Measurements from ENCODE around the gene RUNX2.
"Not testable (repeated sequence)": the region's sequence is repeated elsewhere in the genome, so short reads cannot be mapped to it uniquely, and the experiment has no call there.

Gene RUNX2

DNA sequence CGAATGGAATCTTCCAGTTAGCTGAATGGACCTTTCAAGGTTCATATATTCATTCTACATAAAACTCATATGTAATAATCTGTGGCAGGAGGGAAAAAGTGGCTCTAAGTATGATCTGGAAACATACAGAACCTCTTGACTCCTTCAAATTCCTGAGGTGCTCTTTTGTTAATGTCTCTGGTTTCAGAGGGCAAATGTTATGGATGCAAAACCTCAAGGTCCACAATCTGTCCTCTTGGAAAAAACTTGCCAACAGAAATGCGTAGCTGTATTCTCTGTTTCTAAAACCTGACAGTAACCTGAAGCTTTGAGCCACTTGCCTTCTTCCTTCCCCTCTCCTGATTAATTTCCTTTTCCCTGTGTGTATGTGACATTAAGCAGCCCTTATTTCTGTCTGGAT lies 130.5 kb downstream of the RUNX2 start:
- DNase-seq, result no peak
- no peak for TF ChIP-seq GATA1 (IDR thresholded peaks at IDR 0.05; ENCODE audit: low read depth, low read length)
- TF ChIP-seq POLR2A (IDR thresholded peaks at IDR 0.05; ENCODE audit: low read length), result no peak

DNA sequence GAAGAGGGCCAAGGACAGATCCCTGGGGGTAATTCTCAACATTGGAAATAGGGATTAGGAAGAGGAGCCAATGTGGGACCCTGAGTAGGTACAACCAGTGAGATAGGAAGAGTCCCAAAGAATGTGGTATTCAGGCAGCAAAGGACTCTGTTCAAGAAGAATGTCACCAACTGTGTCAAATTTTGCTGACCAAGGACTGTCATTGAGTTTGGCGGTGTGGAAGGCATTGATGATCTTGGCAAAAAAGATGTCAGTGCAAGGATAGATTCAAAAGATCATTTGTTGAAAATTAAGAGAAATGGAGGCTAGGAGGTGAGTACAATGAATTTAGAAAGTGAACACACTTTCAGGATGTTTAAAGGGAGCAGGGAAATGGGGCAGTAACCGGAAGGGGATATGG lies 132.0 kb downstream of the RUNX2 start:
- TF ChIP-seq POLR2A (IDR thresholded peaks at IDR 0.05; ENCODE audit: low read length) (no peak), GATA1 (IDR thresholded peaks at IDR 0.05; ENCODE audit: low read depth, low read length) (no peak)
- no peak for DNase-seq

DNA sequence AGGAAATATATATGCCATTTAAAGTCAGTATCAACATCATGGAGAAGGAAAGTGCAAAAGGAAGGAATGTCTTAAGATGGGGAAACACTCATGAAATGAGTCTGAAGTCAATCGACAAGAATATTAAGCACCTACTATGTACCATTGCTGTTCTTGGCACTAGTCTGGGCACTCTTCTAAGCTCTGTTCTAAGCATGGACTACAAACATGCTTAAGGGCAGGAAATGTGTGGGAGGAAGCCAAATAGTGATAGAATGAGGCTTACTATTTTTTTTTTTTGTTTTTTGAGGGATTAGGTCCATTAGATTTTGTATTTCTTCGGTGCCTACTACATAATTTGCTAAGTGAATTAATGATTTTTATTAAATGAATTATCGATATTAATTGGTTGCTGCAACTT lies 133.4 kb downstream of the RUNX2 start:
- TF ChIP-seq POLR2A (IDR thresholded peaks at IDR 0.05; ENCODE audit: low read length) (no peak), GATA1 (IDR thresholded peaks at IDR 0.05; ENCODE audit: low read depth, low read length) (no peak)
- DNase-seq, result no peak

DNA sequence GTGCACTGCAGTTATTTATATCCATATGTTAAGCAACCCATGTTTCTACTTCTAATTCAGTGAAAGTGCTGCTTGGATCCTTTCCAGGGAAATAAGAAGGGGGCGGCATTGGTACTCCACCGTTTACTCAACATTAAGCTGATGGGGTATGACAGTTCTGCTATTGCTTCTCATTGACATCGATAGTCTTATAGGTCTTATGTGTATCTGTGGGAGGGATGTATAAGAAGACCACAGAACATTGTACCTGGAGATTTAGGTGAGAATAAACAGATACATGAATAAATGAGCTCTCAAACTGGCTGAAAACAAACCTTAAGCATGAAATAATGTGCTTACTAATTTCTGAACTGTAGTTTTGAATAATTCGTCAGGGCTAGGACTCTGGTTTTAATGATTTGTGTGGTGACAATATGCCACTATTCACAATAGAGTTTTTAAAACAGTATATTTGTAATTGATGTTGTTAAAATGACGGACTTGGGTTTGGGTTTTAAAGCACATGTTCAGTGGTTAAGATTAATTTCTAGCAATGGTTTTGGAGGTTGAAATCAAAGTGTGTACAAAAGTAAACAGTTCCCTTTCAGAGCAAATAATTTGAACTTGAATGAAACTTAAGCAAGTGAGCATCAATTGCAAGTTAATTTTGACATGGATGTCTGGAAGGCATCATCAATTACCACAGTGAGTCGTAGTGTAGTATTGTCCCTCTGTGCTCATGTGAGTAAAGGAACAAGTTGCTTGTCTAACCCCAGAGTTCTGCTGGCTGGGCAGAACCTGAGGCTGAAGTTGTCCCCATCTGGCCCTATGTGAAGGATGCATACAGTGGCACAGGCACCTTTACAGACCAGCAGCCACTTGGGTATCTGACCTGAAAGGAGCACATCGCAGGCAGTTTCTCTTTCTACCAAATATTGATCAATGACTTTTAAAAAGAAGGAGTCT lies 134.3 kb downstream of the RUNX2 start:
- TF ChIP-seq POLR2A (IDR thresholded peaks at IDR 0.05; ENCODE audit: low read length), result no peak
- no peak for TF ChIP-seq GATA1 (IDR thresholded peaks at IDR 0.05; ENCODE audit: low read depth, low read length)
- DNase-seq, result no peak

DNA sequence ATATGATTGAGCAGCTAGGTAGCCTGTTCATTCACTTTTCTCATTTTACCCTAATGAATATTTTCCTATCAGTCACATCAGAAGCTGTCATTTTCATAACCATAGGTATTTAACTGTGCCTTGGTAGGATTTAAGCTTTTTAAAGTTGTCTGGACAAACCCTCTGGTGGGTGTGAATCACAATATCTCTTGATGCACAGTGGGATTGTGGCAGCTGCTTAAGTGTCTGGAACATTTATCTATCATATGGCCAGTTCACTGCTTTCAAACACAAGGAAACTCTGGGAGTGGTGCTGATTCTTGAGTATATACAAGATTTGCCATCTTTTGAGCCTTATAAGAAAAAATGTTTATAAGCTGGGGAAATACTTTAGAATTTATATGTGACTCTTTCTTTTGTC lies 136.6 kb downstream of the RUNX2 start:
- no peak for DNase-seq
- TF ChIP-seq GATA1 (IDR thresholded peaks at IDR 0.05; ENCODE audit: low read depth, low read length) (no peak), POLR2A (IDR thresholded peaks at IDR 0.05; ENCODE audit: low read length) (no peak)

DNA sequence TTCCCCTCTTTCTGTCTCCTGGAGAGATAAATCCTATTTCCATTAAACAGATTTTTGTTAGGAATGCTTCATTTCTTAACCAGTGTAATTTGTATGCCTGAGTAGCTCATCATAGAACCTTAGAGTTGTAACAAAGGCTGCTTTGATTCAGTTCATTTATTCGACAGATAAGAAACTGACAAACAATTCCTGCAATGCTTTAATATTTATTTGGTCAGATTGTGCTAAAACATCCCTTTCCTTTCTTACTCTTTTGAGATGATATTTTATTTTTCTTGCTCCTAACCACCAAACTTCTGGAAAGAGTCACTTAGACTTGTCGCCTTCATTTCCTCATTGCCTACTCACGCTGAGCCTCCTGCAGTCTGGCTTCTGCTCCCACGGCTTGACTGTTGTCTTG lies 138.6 kb downstream of the RUNX2 start:
- no peak for DNase-seq
- TF ChIP-seq GATA1 (IDR thresholded peaks at IDR 0.05; ENCODE audit: low read depth, low read length), result no peak
- TF ChIP-seq POLR2A (IDR thresholded peaks at IDR 0.05; ENCODE audit: low read length), result no peak

DNA sequence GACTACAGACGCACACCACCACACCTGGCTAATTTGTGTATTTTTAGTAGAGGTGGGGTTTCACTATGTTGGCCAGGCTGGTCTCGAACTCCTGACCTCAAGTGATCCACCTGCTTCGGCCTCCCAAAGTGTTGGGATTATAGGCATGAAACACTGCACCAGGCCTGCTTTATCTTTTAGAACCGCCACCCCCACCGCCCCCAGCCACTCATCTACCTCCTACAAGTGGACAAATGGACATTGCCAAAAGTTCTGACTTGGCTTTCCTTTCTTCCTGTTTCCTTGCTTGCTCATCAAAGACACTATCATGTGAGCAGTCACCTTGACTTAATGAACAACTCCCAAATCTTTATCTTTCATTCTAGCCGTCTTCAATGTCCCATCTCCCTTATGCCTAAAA lies 139.3 kb downstream of the RUNX2 start:
- not testable (repeated sequence) for DNase-seq

DNA sequence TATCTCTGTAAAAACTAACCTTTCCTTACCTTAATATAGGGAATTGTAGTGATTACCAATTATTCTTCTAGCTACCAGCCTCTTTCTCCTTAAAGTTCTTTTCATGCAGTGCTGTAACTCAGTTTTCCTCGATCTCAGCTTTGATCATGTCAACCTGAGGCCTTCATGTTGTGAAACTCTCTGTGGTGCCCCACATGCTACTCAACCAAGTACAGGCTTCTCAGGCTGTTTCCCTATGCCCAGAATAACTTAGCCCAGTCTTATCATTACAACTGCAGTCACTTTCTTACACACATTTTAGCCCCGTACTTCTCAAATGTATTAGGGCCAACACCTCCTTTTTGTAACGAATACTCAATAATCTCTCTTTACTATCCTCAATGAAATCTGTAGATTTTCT lies 139.7 kb downstream of the RUNX2 start:
- no peak for TF ChIP-seq POLR2A (IDR thresholded peaks at IDR 0.05; ENCODE audit: low read length)
- TF ChIP-seq GATA1 (IDR thresholded peaks at IDR 0.05; ENCODE audit: low read depth, low read length), result no peak
- DNase-seq, result no peak

DNA sequence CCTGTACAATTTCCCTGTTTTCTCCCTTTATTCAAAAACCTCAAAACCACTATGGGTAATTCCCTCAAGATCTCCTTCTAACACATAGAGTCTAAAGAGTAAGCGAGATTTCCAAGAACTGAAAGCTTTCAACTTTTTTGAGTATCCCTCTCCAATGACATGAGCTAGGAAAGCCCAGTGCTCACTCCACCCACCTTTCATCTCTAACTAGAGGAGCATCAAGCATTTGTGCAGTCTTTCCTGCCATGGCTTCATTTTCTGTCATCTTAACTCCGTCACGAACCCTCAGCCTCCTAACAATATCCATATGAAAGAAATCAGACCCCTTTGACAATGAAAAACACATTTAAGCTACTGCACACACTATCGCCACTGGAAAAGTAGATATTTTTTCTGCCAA lies 141.5 kb downstream of the RUNX2 start:
- DNase-seq, result no peak
- TF ChIP-seq GATA1 (IDR thresholded peaks at IDR 0.05; ENCODE audit: low read depth, low read length) (no peak), POLR2A (IDR thresholded peaks at IDR 0.05; ENCODE audit: low read length) (no peak)

DNA sequence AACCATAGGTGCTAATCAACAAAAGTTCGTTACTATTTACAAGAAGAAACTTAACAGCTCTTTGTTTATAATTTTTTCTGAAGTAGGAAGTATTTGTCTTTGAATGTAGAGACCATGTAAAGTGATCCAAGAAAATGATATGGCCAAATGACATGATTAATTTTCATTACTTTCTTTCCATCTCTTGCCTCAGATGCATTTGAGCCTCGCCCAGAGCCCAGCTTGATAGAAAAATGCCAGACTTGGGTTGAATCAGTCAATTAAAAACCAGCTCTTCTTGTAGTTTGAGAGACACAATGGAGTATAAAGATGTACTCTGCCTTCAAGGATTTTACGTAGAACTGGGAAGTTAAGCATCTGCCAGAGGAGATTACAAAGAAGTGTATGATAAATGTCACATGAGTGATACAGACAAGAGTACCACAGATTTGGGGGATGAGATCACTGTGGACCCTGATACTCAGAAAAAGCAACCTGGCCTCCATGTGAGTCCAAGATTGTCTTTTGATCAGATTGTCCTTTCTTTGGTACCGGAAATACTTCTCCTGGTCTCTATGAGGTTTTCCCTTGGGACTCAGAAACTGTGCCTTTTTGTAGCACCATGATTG lies 142.1 kb downstream of the RUNX2 start:
- no peak for TF ChIP-seq POLR2A (IDR thresholded peaks at IDR 0.05; ENCODE audit: low read length)
- TF ChIP-seq GATA1 (IDR thresholded peaks at IDR 0.05; ENCODE audit: low read depth, low read length), result no peak
- DNase-seq, result no peak

DNA sequence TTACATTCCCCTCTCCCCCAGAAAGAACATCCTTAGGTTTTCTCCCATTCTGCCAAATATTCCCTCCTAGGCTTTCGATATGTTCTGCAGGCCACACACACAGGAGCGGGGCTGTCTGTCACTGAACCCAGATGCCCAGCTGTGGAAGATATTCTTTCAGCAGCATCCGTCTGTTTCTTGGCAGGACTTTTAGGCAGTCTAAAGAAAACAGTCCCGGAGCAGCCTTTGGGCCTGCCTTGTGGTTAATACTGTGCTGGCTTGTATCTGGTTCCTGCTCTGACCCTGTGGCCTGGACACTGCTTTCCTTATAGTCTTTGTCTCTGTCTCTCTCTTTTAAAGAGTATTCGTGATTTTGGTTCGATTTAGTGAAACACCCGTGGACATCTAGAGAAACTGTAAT lies 144.3 kb downstream of the RUNX2 start:
- TF ChIP-seq POLR2A (IDR thresholded peaks at IDR 0.05; ENCODE audit: low read length), result no peak
- no peak for TF ChIP-seq GATA1 (IDR thresholded peaks at IDR 0.05; ENCODE audit: low read depth, low read length)
- no peak for DNase-seq

DNA sequence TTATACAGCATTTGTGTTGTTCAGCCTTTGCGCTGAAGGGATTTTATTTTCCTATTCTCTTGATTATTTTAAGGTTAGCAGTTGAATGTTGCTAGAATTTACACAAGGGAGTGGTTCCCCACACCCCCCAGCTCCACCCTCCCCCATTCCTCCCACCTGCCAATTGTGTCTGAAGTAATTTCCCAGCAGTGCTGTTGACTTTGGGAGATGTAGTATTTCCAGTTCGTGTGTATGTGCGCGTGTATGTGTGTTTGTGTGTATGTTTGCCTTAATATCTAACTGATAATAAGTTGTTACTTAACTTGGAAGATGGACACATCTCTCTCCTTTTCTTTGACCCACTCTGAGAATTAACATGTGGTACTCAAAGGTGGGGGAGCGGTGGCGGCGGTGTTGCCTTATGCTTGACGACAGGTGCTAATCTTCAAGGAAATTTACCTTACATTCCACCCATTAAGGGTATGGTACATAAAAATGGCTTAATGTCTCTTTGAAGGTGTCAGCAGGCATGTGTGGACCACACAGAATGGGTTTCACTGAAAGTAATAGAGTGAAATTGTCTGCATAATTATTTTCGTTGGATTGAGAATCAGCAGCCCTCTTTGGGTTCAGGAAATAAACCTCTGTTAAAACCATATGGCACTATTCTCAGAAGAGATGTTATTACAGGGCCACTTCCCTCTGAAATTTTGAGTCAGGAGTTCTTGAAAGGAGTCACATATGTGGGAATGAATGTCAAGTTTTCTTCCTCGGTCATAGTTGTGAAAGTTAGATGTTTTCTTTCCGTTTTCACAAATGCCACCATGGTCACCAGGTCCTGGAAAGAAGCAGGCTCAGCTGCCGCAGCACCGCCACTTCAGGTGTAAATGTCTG lies 145.2 kb downstream of the RUNX2 start:
- no peak for DNase-seq
- TF ChIP-seq GATA1 (IDR thresholded peaks at IDR 0.05; ENCODE audit: low read depth, low read length), result no peak
- no peak for TF ChIP-seq POLR2A (IDR thresholded peaks at IDR 0.05; ENCODE audit: low read length)

DNA sequence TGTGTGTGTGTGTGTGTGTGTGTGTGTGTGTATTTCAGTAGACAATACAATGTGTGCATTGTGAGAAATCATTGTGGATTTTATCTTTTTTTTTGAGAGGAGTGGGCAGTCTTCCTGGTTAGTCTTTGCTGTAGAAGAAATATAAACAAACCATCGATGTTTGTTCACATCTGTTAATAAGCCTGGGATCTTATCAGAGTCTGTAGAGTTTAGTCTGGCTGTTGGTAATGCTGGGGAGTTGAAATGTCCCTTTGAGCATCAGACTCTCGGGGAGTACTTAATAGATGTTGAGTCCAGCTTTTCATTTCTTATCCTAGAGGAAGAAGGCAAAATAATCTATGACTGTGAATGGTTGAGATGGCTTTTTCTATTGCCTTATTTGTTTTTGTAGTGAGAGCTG lies 146.2 kb downstream of the RUNX2 start:
- DNase-seq, result no peak
- TF ChIP-seq POLR2A (IDR thresholded peaks at IDR 0.05; ENCODE audit: low read length) (no peak), GATA1 (IDR thresholded peaks at IDR 0.05; ENCODE audit: low read depth, low read length) (no peak)

DNA sequence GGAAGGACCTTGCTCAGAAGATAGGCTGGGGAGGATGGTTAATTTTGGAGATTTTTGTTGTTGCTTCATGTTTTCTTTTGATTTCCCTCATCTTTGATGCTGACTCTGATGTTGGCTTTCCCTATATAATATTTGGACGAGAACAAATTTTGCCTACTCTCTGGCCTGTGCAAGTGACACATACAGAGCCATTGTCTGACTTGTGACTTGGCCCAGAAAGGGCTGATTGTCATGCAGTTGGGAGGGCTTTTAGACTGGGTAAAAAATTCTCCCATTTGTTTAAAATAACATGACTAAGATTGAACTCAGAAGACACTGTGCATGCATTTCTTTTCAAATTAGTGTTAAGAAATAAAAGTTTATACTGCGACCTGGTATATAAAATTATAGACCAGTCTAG lies 148.2 kb downstream of the RUNX2 start:
- no peak for DNase-seq

More for the DNA sequence above, 148.2 kb downstream of the RUNX2 start:
- no peak for TF ChIP-seq POLR2A (IDR thresholded peaks at IDR 0.05; ENCODE audit: low read length)
- no peak for TF ChIP-seq GATA1 (IDR thresholded peaks at IDR 0.05; ENCODE audit: low read depth, low read length)

Data from erythroblast (primary cell).